IMR-90 (cell line): ENCODE data around the gene MATN3.

Experiments
- CEBPB ChIP-seq: IDR thresholded peaks from 2 replicates; pipeline ENCODE4 v1.6.1; 2012; ENCODE audit warnings: low read depth, low read length, improper control_type of control experiment
- CHD1 ChIP-seq: IDR thresholded peaks from 2 replicates; pipeline ENCODE4 v1.6.1; 2012; ENCODE audit warnings: low read depth, low read length, improper control_type of control experiment
- CTCF ChIP-seq: conservative IDR thresholded peaks from 2 replicates; pipeline ENCODE4 v1.5.1; 2012; ENCODE audit warnings: mild to moderate bottlenecking, low read depth, low read length, improper control_type of control experiment
- FOS ChIP-seq: fragments of 150-350 bp; IDR thresholded peaks from 2 replicates; pipeline ENCODE4 v1.6.1; 2016; ENCODE audit warnings: low read depth, low read length
- MAFK ChIP-seq: IDR thresholded peaks from 2 replicates; pipeline ENCODE4 v1.6.1; 2012; ENCODE audit warnings: low read depth, low read length, improper control_type of control experiment
- MAZ ChIP-seq: IDR thresholded peaks from 2 replicates; pipeline ENCODE4 v1.6.1; 2012; ENCODE audit warnings: low read depth, mild to moderate bottlenecking, low read length, improper control_type of control experiment, moderate library complexity, borderline replicate concordance
- MXI1 ChIP-seq: IDR thresholded peaks from 2 replicates; pipeline ENCODE4 v1.6.1; 2012; ENCODE audit warnings: low read depth, mild to moderate bottlenecking, low read length, moderate library complexity, borderline replicate concordance
- NFE2L2 ChIP-seq: fragments of 150-350 bp; IDR thresholded peaks from 2 replicates; pipeline ENCODE4 v1.6.1; 2016; ENCODE audit warnings: low read depth, mild to moderate bottlenecking, low read length
- POLR2A ChIP-seq: IDR thresholded peaks from 2 replicates; pipeline ENCODE4 v1.6.1; 2012; ENCODE audit warnings: mild to moderate bottlenecking, low read depth, low read length
- RAD21 ChIP-seq: IDR thresholded peaks from 2 replicates; pipeline ENCODE4 v1.6.1; 2012; ENCODE audit warnings: low read length, improper control_type of control experiment
- RCOR1 ChIP-seq: IDR thresholded peaks from 2 replicates; pipeline ENCODE4 v1.6.1; 2012; ENCODE audit warnings: mild to moderate bottlenecking, low read length, improper control_type of control experiment; ENCODE audit not compliant: insufficient replicate concordance
- RFX5 ChIP-seq: IDR thresholded peaks from 2 replicates; pipeline ENCODE4 v1.8.0; 2012; ENCODE audit warnings: low read depth, mild to moderate bottlenecking, low read length, moderate library complexity
- USF2 ChIP-seq: fragments of 150-350 bp; IDR thresholded peaks from 2 replicates; pipeline ENCODE4 v1.6.1; 2017; ENCODE audit warnings: mild to moderate bottlenecking, antibody characterized with exemption, low read length, low read depth

- TF ChIP-seq CTCF, result no peak
- TF ChIP-seq FOS, result no peak
- no peak for TF ChIP-seq RAD21
- no peak for TF ChIP-seq USF2
- no peak for TF ChIP-seq POLR2A
- no peak for TF ChIP-seq MAFK
- no peak for TF ChIP-seq RCOR1
- no peak for TF ChIP-seq MXI1
- TF ChIP-seq CHD1, result no peak
- TF ChIP-seq MAZ, result no peak
- TF ChIP-seq RFX5, result no peak
- no peak for TF ChIP-seq NFE2L2
- no peak for TF ChIP-seq CEBPB
Measured at GRCh38 chr2:20054119-20054518, 41.7 kb upstream of the MATN3 start.
